Peyer's patch (tissue), 4 donors: Measurements from ENCODE around the gene ASGR1. TPM values are rescaled to one million over a fixed set of nuclear protein-coding genes. Genes with fewer than 3 reads are reported as not detected.

Source experiments
- DNase-seq, 3 donors: peaks; one replicate each; pipeline ENCODE4 v3.0.0-alpha.2; 2017 to 2019
- H3K27ac ChIP-seq, 4 donors: fragments of 200-600 bp; sonication (generic); one replicate each; pipeline ENCODE4 v1.5.1; 2016 to 2019
- H3K27me3 ChIP-seq, 2 donors: fragments of 200-600 bp; sonication (generic); one replicate each; pipeline ENCODE4 v1.5.1; 2019
- H3K36me3 ChIP-seq, 3 donors: fragments of 200-600 bp; sonication (generic); one replicate each; pipeline ENCODE4 v1.5.1; 2016 to 2019
- H3K4me1 ChIP-seq, 4 donors: fragments of 200-600 bp; sonication (generic); one replicate each; pipeline ENCODE4 v1.5.1; 2016 to 2019
- H3K4me3 ChIP-seq, 4 donors: fragments of 200-600 bp; sonication (generic); 1 replicate in 3 of 4; 2 replicates in 1 of 4; pipeline ENCODE4 v1.5.1; 2016 to 2019; ENCODE audit warnings: mild to moderate bottlenecking in 1 of 4
- H3K9me3 ChIP-seq, 4 donors: fragments of 200-600 bp; sonication (generic); one replicate each; pipeline ENCODE4 v1.5.1; 2016 to 2019; ENCODE audit warnings: mild to moderate bottlenecking in 1 of 4
- CTCF ChIP-seq, 6 experiments: fragments of 450-650 bp in 4 of 6; fragments of 200-600 bp in 2 of 6; sonication (generic) in 1 of 6; IDR thresholded peaks; one replicate each; pipeline ENCODE4 v1.5.1; 2017 to 2019; ENCODE audit warnings: antibody characterized with exemption in 6 of 6, mild to moderate bottlenecking in 3 of 6, moderate library complexity in 1 of 6
- POLR2A ChIP-seq, 2 donors: fragments of 450-650 bp; IDR thresholded peaks; one replicate each; pipeline ENCODE4 v1.5.1; 2017; ENCODE audit warnings: antibody characterized with exemption in 2 of 2, mild to moderate bottlenecking in 2 of 2, moderate library complexity in 2 of 2
- total RNA-seq, 4 donors: library from RNA; depleted of rRNA; stranded (reverse); fragments of >200 nt; gene quantifications; one replicate each; pipeline ENCODE4 v1.1.0, GENCODE V29; 2016

ASGR1 gene
- total RNA-seq, 4 donors from 2014 or later: 0.88 to 2.5 (median 0.94) TPM; not detected in 1

- no peaks in the 10 kb centered on the region for H3K36me3 ChIP-seq
- no peak for DNase-seq
- H3K27ac ChIP-seq: no peak overlapping the region
- H3K4me1 ChIP-seq: peaks cover 0 to 21% (median 12%) of the 10 kb centered on the region in 4 donors
- no peaks in the 10 kb centered on the region for H3K9me3 ChIP-seq
- H3K27me3 ChIP-seq: no peaks in the 10 kb centered on the region
- H3K4me3 ChIP-seq: peak overlapping the region in 1 of 4 donors; percentile 21
- TF ChIP-seq CTCF (IDR thresholded peaks at IDR 0.05) (no peak), POLR2A (IDR thresholded peaks at IDR 0.05) (no peak)
Measured at GRCh38 chr17:7178973-7179316, 225 bp downstream of the ASGR1 start.

- Histone ChIP-seq H3K4me3 (peak overlapping the region in 3 of 4 donors; percentile 30 to 43 (median 33)), H3K4me1 (peaks cover 0 to 22% (median 12%) of the 10 kb centered on the region in 4 donors), H3K36me3 (no peaks in the 10 kb centered on the region), H3K27me3 (no peaks in the 10 kb centered on the region), H3K9me3 (no peaks in the 10 kb centered on the region), H3K27ac (no peak overlapping the region)
- TF ChIP-seq POLR2A (IDR thresholded peaks at IDR 0.05) (no peak), CTCF (IDR thresholded peaks at IDR 0.05) (no peak)
- DNase-seq: no peak
Measured at GRCh38 chr17:7177954-7178477, 1.2 kb downstream of the ASGR1 start.

- Histone ChIP-seq H3K27me3 (no peaks in the 10 kb centered on the region), H3K9me3 (no peaks in the 10 kb centered on the region), H3K36me3 (no peaks in the 10 kb centered on the region), H3K4me3 (peak overlapping the region; percentile 7 to 43 (median 32)), H3K27ac (no peak overlapping the region), H3K4me1 (peaks cover 0 to 22% (median 12%) of the 10 kb centered on the region in 4 donors)
- peak; percentile 53 to 83 (median 72) for DNase-seq
- peak; percentile 70 to 85 (median 78) for TF ChIP-seq CTCF (IDR thresholded peaks at IDR 0.05)
- no peak for TF ChIP-seq POLR2A (IDR thresholded peaks at IDR 0.05)
Measured at GRCh38 chr17:7177191-7177953, 1.8 kb downstream of the ASGR1 start.

GRCh38 chr17:7176841-7177190 is 2.4 kb downstream of the ASGR1 start:
- no peaks in the 10 kb centered on the region for H3K9me3 ChIP-seq
- DNase-seq: no peak
- H3K4me3 ChIP-seq: peak overlapping the region in 2 of 4 donors; percentile 30 to 43
- TF ChIP-seq CTCF (IDR thresholded peaks at IDR 0.05): no peak
- no peak for TF ChIP-seq POLR2A (IDR thresholded peaks at IDR 0.05)
- H3K27me3 ChIP-seq: no peaks in the 10 kb centered on the region
- no peak overlapping the region for H3K27ac ChIP-seq
- peaks cover 0 to 22% (median 12%) of the 10 kb centered on the region in 4 donors for H3K4me1 ChIP-seq
- no peaks in the 10 kb centered on the region for H3K36me3 ChIP-seq

GRCh38 chr17:7176107-7176840 is 2.9 kb downstream of the ASGR1 start:
- no peak for DNase-seq
- H3K27me3 ChIP-seq: no peaks in the 10 kb centered on the region
- peaks cover 0 to 22% (median 12%) of the 10 kb centered on the region in 4 donors for H3K4me1 ChIP-seq
- no peak overlapping the region for H3K27ac ChIP-seq
- H3K36me3 ChIP-seq: no peaks in the 10 kb centered on the region
- TF ChIP-seq POLR2A (IDR thresholded peaks at IDR 0.05): no peak
- no peak for TF ChIP-seq CTCF (IDR thresholded peaks at IDR 0.05)
- H3K9me3 ChIP-seq: no peaks in the 10 kb centered on the region
- no peak overlapping the region for H3K4me3 ChIP-seq
